ENCODE measurements around the gene FAM50B. TPM values are rescaled to one million over a fixed set of nuclear protein-coding genes. Genes with fewer than 3 reads are reported as not detected.

The FAM50B gene
- total and polyA plus RNA-seq, 2 of the 13 experiments (the other 11 are each of a cell fraction or from before 2014, with no cell fraction given) = 0.05 TPM; not detected in 1

DNA sequence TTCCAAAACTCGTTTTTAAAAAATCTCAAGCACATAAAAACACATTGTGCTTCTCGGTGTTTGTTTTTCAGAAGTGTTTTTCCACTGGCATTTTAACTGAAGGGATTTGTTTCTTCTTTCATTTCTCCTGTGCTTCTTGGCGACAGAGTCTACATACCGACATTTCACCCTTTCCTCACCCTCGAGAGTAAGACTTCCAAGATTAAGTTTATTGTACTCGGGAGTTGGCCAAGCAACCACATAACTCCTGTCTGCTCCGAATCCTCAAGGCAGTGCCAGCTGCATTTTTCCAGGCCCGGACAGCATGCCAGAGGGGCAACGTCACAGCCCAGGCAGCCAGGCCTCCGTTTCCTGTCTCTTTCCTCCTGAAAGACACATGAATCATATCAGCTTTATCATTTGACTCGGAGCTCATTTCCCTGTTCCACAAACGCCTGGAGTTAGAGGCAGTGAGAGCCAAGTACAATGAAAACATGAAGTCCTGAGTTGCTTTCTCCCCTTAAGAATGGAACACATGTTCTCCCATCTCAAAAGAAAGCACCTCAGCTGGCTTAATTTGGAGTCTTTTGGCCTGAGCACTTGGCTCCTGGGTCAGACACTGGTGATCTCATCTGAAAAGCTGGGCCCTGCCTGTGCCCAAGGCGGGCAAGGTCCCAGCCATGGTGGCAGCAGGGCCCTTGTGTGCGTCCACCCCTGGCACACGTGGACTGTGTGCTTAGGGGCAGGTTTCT, 23.2 kb upstream of the FAM50B start (continued):
- TF ChIP-seq ZBTB2 (CRISPR knock-in tag; IDR thresholded peaks at IDR 0.05; ENCODE audit: low read depth) (no peak), HOMEZ (CRISPR knock-in tag; IDR thresholded peaks at IDR 0.05; ENCODE audit: low read depth) (no peak), ZNF709 (CRISPR knock-in tag; IDR thresholded peaks at IDR 0.05) (no peak), NR2C2 (CRISPR knock-in tag; IDR thresholded peaks at IDR 0.05; ENCODE audit: borderline replicate concordance) (0 out of 2 replicates have a peak, but pooled peaks have one; percentile 10), MEIS1 (CRISPR knock-in tag; IDR thresholded peaks at IDR 0.05; ENCODE audit: borderline replicate concordance) (no peak), CERS6 (CRISPR knock-in tag; IDR thresholded peaks at IDR 0.05) (no peak), HMG20A (CRISPR knock-in tag; IDR thresholded peaks at IDR 0.05; ENCODE audit: borderline replicate concordance) (0 out of 2 replicates have a peak, but pooled peaks have one; percentile 8), SOX5 (CRISPR knock-in tag; IDR thresholded peaks at IDR 0.05; ENCODE audit: borderline replicate concordance) (peak; percentile 38; the same call in 1 of the 2 replicates), ZBTB49 (CRISPR knock-in tag; IDR thresholded peaks at IDR 0.05; ENCODE audit: borderline replicate concordance) (peak; percentile 46; the same call in 1 of the 2 replicates), MXI1 (IDR thresholded peaks at IDR 0.05; ENCODE audit: borderline replicate concordance, low read depth, low read length) (peak; percentile 41; the same call in 1 of the 3 replicates), MYPOP (CRISPR knock-in tag; IDR thresholded peaks at IDR 0.05) (peak; percentile 17; the same call in 1 of the 2 replicates), SPEN (CRISPR knock-in tag; IDR thresholded peaks at IDR 0.05; ENCODE audit: low read depth) (no peak), MTA1 (CRISPR knock-in tag; IDR thresholded peaks at IDR 0.05; ENCODE audit: borderline replicate concordance) (peak; percentile 61; the same call in 1 of the 2 replicates), KAT8 (CRISPR knock-in tag; IDR thresholded peaks at IDR 0.05) (peak; percentile 26; the same call in 1 of the 2 replicates), ZNF263 (CRISPR knock-in tag; IDR thresholded peaks at IDR 0.05) (no peak), JUNB (CRISPR knock-in tag; IDR thresholded peaks at IDR 0.05; ENCODE audit: borderline replicate concordance) (no peak)
- TF ChIP-seq, protein P1, sequence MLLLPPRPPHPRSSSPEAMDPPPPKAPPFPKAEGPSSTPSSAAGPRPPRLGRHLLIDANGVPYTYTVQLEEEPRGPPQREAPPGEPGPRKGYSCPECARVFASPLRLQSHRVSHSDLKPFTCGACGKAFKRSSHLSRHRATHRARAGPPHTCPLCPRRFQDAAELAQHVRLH (CRISPR knock-in tag; IDR thresholded peaks at IDR 0.05; ENCODE audit: borderline replicate concordance, low read depth) = no peak
- TF ChIP-seq, protein P2, sequence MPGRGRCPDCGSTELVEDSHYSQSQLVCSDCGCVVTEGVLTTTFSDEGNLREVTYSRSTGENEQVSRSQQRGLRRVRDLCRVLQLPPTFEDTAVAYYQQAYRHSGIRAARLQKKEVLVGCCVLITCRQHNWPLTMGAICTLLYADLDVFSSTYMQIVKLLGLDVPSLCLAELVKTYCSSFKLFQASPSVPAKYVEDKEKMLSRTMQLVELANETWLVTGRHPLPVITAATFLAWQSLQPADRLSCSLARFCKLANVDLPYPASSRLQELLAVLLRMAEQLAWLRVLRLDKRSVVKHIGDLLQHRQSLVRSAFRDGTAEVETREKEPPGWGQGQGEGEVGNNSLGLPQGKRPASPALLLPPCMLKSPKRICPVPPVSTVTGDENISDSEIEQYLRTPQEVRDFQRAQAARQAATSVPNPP (CRISPR knock-in tag; IDR thresholded peaks at IDR 0.05) = no peak

Measured in HepG2 (cell line).